GM20000 (cell line): ENCODE results near the gene C20orf141.

Experiments
- DNase-seq: peaks from one replicate; pipeline ENCODE4 v3.0.0; 2012; ENCODE audit warnings: low spot score
- CTCF ChIP-seq: IDR thresholded peaks from 2 replicates; pipeline ENCODE4 v1.5.1; 2012; ENCODE audit warnings: mild to moderate bottlenecking, control low read depth; ENCODE audit errors: extremely low read depth, missing control alignments

Gene C20orf141

GRCh38 chr20:2778602-2779321 lies 36.0 kb upstream of the C20orf141 start:
- no peak for DNase-seq
- no peak for TF ChIP-seq CTCF

GRCh38 chr20:2780948-2781347 lies 33.8 kb upstream of the C20orf141 start:
- TF ChIP-seq CTCF = no peak

GRCh38 chr20:2783908-2784566 lies 30.8 kb upstream of the C20orf141 start:
- no peak for DNase-seq
- TF ChIP-seq CTCF = no peak

More at GRCh38 chr20:2780948-2781347, 33.8 kb upstream of the C20orf141 start:
- no peak for DNase-seq

- DNase-seq = no peak
- TF ChIP-seq CTCF = no peak
Observed at GRCh38 chr20:2793471-2793870, 21.3 kb upstream of the C20orf141 start.

- DNase-seq = no peak
- TF ChIP-seq CTCF = no peak
Observed at GRCh38 chr20:2794202-2794748, 20.5 kb upstream of the C20orf141 start.

GRCh38 chr20:2794866-2795447 lies 19.8 kb upstream of the C20orf141 start:
- DNase-seq = no peak
- TF ChIP-seq CTCF = no peak

GRCh38 chr20:2795451-2795850 lies 19.3 kb upstream of the C20orf141 start:
- no peak for TF ChIP-seq CTCF
- no peak for DNase-seq
